ENCODE measurements around the gene GRIK4.
"Not testable (repeated sequence)": the region's sequence is repeated elsewhere in the genome, so short reads cannot be mapped to it uniquely, and the experiment has no call there.

Gene GRIK4

DNA sequence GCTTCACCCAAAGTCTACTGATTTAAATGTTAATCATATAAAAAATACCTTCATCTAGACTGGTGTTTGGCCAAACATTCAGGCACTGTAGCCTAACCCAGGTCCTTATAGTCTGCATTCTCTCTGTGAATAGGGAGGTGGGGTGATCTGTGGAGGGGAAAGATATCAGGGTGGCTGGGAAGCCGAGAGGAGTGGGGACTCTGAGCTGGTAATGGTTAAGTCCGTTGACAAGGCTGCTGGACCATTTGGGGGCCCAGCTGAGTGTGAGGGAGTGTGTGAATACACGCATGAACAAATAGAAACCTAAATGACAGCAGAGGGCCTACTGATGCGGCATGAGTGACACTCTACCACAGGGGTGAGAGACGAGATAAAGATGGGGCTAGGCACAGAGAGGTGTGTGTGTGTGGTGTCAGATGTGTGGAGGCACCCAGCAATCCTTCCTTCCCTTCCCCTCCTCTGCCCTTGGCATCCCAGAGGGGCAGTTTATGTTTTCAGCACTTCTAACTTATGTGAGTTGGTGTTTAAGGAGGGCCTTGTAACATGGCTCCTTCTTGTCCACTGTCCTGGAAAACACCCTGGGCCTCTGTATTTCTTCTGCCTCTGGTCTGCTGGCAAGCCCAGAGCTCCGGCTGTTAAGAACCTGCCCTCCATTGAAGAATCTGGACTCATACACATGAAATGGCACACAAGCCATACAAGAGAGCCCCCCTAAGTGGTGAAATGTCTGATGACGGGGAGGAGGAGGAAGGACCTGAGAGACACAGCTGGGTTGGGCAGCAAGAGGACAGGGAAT lies 263.2 kb downstream of the GRIK4 start:
- no peak for DNase-seq (ENCODE audit: insufficient read length)
- TF ChIP-seq TAF1 (IDR thresholded peaks at IDR 0.05; ENCODE audit: borderline replicate concordance, low read depth, low read length): no peak
- no peak for TF ChIP-seq POLR2AphosphoS5 (IDR thresholded peaks at IDR 0.05; ENCODE audit: low read depth, low read length)
- TF ChIP-seq POLR2A (IDR thresholded peaks at IDR 0.05; ENCODE audit: low read depth, low read length): no peak
- no peak for FAIRE-seq

DNA sequence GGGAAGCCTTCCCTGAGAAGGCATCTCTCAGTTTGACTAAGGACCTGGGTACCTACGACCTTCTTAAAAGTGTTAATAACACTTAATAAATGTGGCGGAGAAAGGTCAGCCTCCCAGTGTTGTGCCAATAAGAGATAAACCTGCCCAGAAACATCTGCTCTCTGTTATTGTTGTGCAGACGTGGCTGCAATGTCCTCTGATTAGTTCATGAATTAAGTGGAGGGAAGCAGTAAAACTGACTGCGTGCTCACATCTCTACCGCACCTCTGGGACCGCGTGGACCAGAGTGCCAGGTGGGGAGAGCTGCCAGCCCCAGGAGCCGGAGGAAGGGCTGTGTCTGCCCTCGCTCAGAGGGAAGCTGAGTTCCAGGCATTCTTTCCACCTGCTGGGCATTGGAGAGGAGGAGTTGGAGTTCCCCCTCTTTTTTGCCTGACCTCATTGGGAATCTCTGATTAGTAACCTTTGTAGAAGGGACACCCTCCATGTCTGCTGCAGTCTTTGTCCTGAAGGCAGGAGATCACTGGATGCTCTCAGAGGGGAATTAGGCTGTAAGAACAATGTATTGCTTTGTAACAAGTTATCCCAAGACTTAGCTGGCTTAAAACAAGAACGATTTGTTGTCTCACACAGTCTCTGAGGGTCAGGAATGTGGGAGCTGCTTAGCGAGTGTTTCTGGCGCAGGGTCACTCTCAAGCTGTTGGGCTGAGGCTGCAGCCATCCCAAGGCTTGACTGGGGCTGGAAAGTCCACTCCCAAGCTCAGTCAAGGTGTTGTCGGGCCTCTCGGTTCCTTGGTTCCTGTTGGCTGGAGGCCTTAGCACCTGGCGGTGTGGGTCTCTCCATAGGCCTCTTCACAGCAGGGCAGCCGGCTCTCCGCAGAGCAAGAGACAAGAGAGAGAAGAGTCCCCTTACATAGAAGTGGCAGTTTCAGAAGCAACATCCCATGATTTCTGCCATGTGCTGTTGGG lies 264.7 kb downstream of the GRIK4 start:
- FAIRE-seq: no peak
- TF ChIP-seq POLR2AphosphoS5 (IDR thresholded peaks at IDR 0.05; ENCODE audit: low read depth, low read length) (no peak), TAF1 (IDR thresholded peaks at IDR 0.05; ENCODE audit: borderline replicate concordance, low read depth, low read length) (no peak), POLR2A (IDR thresholded peaks at IDR 0.05; ENCODE audit: low read depth, low read length) (no peak)

DNA sequence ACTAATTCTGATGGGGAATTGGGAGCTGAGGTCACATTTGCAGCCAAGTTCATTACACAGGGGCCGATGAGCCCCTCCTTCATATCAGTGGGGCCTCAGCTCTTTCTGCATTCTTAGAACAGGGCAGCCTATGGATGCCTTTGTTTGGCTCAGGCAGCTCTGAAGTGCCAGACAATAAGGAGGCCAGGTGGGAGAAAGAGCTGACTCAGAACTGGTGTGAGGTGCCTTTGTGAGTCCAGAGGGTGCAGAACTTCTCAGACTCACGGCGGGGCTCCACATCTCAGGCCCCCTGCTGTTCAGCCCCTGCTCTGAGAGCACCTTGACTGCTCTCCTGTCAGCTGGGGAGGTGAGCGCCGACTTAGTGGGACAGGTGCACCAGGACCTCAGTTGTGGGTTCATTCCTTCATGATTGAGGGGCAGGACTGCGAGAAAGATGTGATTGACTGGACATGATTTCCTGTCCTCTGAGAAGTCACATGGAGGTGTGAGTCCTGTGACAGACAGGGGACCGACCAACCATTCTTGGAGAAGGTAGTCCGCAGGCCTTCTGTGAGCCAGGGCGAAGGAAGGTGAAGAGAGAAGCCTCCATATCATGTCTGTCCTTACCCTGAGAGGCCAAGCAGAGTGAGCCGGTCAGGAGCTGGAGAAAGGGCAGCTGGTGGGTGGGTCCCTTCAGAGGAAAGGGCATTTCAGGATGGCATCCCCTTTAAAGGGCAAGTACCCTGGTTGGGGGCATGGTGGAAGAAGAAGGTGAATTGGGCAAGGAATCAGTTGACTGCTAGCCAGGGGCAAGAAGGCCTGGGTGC lies 267.3 kb downstream of the GRIK4 start:
- no peak for DNase-seq (ENCODE audit: insufficient read length)
- no peak for FAIRE-seq
- TF ChIP-seq POLR2AphosphoS5 (IDR thresholded peaks at IDR 0.05; ENCODE audit: low read depth, low read length) (no peak), TAF1 (IDR thresholded peaks at IDR 0.05; ENCODE audit: borderline replicate concordance, low read depth, low read length) (no peak), POLR2A (IDR thresholded peaks at IDR 0.05; ENCODE audit: low read depth, low read length) (no peak)

More for the DNA sequence above, 264.7 kb downstream of the GRIK4 start:
- DNase-seq (ENCODE audit: insufficient read length): no peak

DNA sequence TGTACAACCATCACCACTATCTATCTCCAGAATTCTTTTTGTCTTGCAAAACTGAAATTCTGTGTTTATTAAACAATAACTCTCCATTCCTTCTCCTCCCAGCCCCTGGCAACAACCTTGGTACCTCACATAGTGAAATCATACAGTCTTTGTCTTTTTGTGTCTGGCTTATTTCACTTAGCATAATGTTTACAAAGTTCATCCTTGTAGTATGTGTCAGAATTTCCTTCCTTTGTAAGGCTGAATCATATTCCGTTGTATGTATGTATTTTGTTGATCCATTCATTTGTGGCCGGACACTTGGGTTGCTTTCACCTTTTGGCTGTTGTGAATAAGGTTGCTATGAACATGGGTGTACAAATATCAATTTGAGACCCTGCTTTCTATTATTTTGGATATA lies 268.7 kb downstream of the GRIK4 start:
- no peak for TF ChIP-seq POLR2A (IDR thresholded peaks at IDR 0.05; ENCODE audit: low read depth, low read length)
- TF ChIP-seq POLR2AphosphoS5 (IDR thresholded peaks at IDR 0.05; ENCODE audit: low read depth, low read length): no peak
- TF ChIP-seq TAF1 (IDR thresholded peaks at IDR 0.05; ENCODE audit: borderline replicate concordance, low read depth, low read length): no peak
- FAIRE-seq (no peak), DNase-seq (ENCODE audit: insufficient read length) (no peak)

DNA sequence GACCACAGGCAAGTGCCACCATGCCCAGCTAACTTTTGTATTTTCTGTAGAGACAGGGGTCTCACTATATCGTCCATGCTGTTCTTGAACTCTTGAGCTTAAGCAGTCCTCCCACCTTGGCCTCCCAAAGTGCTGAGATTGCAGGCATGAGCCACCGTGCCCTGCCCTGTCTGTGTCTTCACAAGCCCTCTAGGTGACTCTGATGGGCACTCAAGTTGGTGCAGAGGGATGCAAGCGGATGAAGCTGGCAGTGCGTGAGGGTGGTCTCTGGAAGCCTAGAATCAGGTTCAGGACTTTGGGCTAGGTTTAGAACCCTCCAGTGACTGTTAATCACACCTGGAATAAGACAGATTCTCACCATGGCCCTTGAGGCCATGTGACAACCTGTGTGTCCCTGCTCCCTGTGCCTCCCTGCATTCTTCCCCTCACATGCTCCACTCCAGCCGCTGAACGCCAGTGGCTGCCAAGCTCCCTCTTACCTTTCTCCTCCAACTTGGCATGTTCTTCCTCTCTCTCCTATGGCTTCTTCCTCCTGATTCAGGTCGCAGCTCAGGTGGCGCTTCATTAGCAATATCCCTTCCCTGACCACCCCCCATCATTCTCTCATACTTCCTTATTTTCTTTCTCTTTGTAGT lies 270.1 kb downstream of the GRIK4 start:
- FAIRE-seq: no peak
- no peak for DNase-seq (ENCODE audit: insufficient read length)
- TF ChIP-seq POLR2A (IDR thresholded peaks at IDR 0.05; ENCODE audit: low read depth, low read length): no peak
- TF ChIP-seq TAF1 (IDR thresholded peaks at IDR 0.05; ENCODE audit: borderline replicate concordance, low read depth, low read length): no peak
- no peak for TF ChIP-seq POLR2AphosphoS5 (IDR thresholded peaks at IDR 0.05; ENCODE audit: low read depth, low read length)

DNA sequence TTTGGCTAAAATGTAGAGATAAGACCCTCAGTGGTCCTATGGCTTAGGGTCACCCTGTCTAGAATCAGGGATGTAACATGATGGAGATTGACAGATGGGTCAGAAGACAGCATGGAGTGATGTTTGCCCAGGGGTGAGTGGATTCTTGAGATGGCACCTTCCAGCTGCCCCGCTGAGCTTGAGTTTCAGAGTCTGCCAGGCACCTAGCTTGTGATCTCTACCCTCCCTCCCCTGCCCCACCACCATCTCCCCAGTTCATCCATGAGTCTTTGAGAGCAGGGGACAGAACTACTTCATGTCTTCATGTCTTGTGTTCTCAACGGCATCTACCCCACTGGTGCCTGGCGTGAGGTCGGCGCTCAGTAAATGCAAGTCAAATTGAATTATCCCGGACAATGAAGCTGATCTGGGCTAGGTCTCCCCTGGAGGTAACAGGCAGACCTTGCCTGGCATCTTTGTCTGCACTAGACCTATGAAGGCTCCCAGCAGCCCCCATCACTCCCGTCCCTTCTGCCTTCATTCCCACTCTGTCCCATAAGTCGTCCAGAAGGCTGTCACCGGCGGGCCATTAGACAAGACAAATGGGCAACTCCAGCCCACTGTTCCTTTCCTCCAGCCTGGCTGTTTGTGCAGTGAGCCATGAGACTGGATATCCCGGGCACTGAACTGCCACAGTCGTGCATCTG lies 273.2 kb downstream of the GRIK4 start:
- FAIRE-seq (no peak), DNase-seq (ENCODE audit: insufficient read length) (no peak)
- TF ChIP-seq POLR2AphosphoS5 (IDR thresholded peaks at IDR 0.05; ENCODE audit: low read depth, low read length) (no peak), POLR2A (IDR thresholded peaks at IDR 0.05; ENCODE audit: low read depth, low read length) (no peak), TAF1 (IDR thresholded peaks at IDR 0.05; ENCODE audit: borderline replicate concordance, low read depth, low read length) (no peak)

DNA sequence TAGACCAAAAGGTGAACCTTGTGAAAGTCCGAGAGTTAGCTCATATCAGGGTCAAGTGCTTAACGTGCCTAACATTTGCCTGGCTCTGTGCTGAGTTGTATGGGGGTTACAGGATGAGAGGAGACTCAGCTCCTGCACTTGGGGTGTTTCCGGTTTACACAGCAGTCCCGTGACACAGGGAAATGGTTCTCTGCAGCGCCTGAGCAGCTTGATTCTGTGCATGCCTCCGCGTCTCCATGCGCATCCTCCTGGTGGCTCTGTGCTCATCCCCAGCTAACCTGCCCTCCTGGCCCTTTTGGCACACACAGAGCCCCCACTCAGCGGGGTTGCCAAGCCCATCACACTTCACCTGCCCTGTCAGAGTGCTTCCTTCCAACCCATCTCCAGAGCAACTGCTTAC lies 274.0 kb downstream of the GRIK4 start:
- FAIRE-seq (no peak), DNase-seq (ENCODE audit: insufficient read length) (no peak)
- no peak for TF ChIP-seq POLR2A (IDR thresholded peaks at IDR 0.05; ENCODE audit: low read depth, low read length)

DNA sequence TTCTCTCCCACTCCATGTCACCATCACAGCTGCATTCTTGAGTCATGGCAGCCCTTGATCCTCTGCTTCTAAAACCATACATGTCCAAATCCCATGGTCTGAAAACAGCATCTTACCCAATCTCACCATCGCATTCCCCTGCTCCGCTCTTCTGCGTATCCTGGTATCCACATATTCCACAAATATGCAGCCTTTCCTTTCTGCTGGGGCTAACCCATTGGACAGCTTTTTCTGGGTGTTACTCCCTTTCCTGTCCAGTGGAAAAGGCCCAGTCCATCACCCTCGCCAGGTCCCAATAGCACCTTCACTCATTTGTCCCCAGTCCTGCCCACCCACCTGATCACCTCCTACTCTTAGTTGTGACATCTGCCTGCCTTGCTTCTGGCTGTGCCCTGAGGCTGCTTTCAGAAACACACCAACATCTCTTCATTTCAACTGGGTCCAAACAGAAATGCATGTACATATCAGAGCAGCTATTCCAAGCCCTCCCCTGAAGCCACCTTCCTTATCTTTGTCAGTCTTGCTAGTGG lies 274.7 kb downstream of the GRIK4 start:
- TF ChIP-seq POLR2A (IDR thresholded peaks at IDR 0.05; ENCODE audit: low read depth, low read length) (no peak), POLR2AphosphoS5 (IDR thresholded peaks at IDR 0.05; ENCODE audit: low read depth, low read length) (no peak), TAF1 (IDR thresholded peaks at IDR 0.05; ENCODE audit: borderline replicate concordance, low read depth, low read length) (no peak)
- FAIRE-seq (peak; percentile 24), DNase-seq (ENCODE audit: insufficient read length) (no peak)

DNA sequence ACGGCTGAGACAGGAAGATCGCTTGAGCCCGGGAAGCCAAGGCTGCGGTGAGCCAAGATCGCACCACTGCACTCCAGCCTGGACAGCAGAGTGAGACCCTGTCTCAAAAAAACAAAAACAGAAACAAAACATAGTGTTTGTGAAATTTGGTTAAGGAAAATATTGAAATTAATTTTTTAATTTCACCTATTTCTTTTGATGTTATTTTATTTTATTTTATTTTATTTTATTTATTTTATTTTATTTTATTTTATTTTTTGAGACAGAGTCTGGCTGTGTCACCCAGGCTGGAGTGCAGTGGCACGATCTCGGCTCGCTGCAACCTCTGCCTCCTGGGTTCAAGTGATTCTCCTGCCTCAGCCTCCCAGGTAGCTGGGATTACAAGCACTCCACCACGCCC lies 275.7 kb downstream of the GRIK4 start:
- DNase-seq (ENCODE audit: insufficient read length): not testable (repeated sequence)

DNA sequence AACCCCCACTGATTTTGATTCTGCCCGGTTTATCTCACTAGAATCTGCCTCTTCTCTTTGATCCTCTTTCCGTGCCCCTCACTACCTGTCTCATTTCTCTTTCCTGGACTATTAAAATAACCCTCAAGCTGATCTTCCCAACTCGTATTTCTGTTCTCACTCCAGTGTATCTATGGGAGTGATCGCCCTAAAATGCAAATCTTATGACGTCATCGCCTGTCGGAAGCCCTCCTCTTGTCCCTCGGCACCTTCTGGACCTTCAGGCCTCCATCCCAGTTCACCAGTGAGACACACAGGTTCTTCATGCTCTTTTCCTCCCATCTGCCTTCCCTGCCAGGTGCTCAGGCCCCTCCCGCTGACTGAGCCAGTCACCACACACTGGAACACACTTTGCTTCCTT lies 277.8 kb downstream of the GRIK4 start:
- DNase-seq (ENCODE audit: insufficient read length) (no peak), FAIRE-seq (peak; percentile 24)
- TF ChIP-seq POLR2A (IDR thresholded peaks at IDR 0.05; ENCODE audit: low read depth, low read length) (no peak), POLR2AphosphoS5 (IDR thresholded peaks at IDR 0.05; ENCODE audit: low read depth, low read length) (no peak), TAF1 (IDR thresholded peaks at IDR 0.05; ENCODE audit: borderline replicate concordance, low read depth, low read length) (no peak)

More for the DNA sequence above, 275.7 kb downstream of the GRIK4 start:
- not testable (repeated sequence) for FAIRE-seq

Data from GM12892 (cell line).